Naive B cell (primary cell): ENCODE results near the gene SPAG9. TPM values are rescaled to one million over a fixed set of nuclear protein-coding genes. Genes with fewer than 3 reads are reported as not detected.

Source experiments
- ATAC-seq, 2 donors: fragments of 150-1000 bp; cut with Tn5 transposase; 2 replicates each; pipeline ENCODE4 v1.10.0; 2021; ENCODE audit warnings: low read depth in 2 of 2, mild to moderate bottlenecking in 2 of 2, moderate library complexity in 2 of 2
- DNase-seq: peaks from one replicate; pipeline ENCODE4 v3.0.0; 2022
- H3K27ac Mint-ChIP-seq, 6 donors: one replicate each; pipeline ENCODE4 v1.8.0; 2020 to 2022; ENCODE audit warnings: mild to moderate bottlenecking in 6 of 6, mixed read lengths in 6 of 6, moderate library complexity in 5 of 6, inconsistent platforms in 2 of 6
- H3K27me3 Mint-ChIP-seq, 3 donors: one replicate each; pipeline ENCODE4 v1.8.0; 2021 to 2022; ENCODE audit warnings: mixed read lengths in 3 of 3, mild to moderate bottlenecking in 1 of 3
- H3K36me3 Mint-ChIP-seq, 2 donors: one replicate each; pipeline ENCODE4 v1.8.0; 2020 to 2022; ENCODE audit warnings: mixed read lengths in 2 of 2, inconsistent platforms in 1 of 2, mild to moderate bottlenecking in 1 of 2
- H3K4me1 Mint-ChIP-seq, 3 donors: one replicate each; pipeline ENCODE4 v1.8.0; 2020 to 2022; ENCODE audit warnings: mixed read lengths in 3 of 3, inconsistent platforms in 1 of 3, mild to moderate bottlenecking in 1 of 3, moderate library complexity in 1 of 3
- H3K4me3 Mint-ChIP-seq, 8 donors: one replicate each; pipeline ENCODE4 v1.8.0; 2020 to 2022; ENCODE audit warnings: mild to moderate bottlenecking in 8 of 8, mixed read lengths in 8 of 8, moderate library complexity in 8 of 8, inconsistent platforms in 2 of 8
- H3K9me3 Mint-ChIP-seq, 7 donors: one replicate each; pipeline ENCODE4 v1.8.0; 2020 to 2022; ENCODE audit warnings: mixed read lengths in 7 of 7, mild to moderate bottlenecking in 5 of 7, inconsistent platforms in 2 of 7, moderate library complexity in 1 of 7
- polyA plus RNA-seq, 6 donors: library from polyadenylated mRNA; unstranded; fragments of 300-500 nt; fragmentation: Illumina TruSeq; gene quantifications; one replicate each; pipeline ENCODE4 v1.2.3, GENCODE V29; 2021; ENCODE audit warnings: low read depth in 6 of 6

SPAG9 gene
- polyA plus RNA-seq, 6 donors from 2014 or later, result 1.9 to 7.2 (median 5.2) TPM

DNA sequence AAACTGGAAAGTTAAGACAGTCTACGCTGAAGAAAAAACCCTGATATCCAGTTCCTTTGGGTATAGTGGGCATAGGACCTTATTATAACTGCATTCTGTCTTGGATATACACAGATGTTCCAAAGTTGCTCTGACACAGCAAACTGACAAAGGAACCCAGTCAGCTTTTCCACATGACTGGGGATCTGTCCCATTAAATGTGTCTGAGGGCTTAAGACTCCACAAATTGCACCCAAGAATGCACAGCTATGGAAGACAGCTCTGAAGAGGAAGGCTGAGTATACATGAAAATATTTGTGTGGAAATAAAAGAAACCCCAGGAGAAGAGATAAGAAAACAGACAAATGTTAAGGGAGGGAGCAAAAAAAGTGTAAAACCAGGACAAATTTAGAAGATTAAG lies 114.1 kb downstream of the SPAG9 start:
- H3K4me1 Mint-ChIP-seq, result peaks cover 0 to 4% (median 0%) of the 10 kb centered on the region in 3 donors
- no peak overlapping the region for H3K27ac Mint-ChIP-seq
- H3K4me3 Mint-ChIP-seq, result no peak overlapping the region
- peaks cover 4 to 28% of the 10 kb centered on the region in 2 donors for H3K36me3 Mint-ChIP-seq
- H3K9me3 Mint-ChIP-seq, result no peaks in the 10 kb centered on the region
- no peaks in the 10 kb centered on the region for H3K27me3 Mint-ChIP-seq
- ATAC-seq, result no peak
- DNase-seq, result no peak

DNA sequence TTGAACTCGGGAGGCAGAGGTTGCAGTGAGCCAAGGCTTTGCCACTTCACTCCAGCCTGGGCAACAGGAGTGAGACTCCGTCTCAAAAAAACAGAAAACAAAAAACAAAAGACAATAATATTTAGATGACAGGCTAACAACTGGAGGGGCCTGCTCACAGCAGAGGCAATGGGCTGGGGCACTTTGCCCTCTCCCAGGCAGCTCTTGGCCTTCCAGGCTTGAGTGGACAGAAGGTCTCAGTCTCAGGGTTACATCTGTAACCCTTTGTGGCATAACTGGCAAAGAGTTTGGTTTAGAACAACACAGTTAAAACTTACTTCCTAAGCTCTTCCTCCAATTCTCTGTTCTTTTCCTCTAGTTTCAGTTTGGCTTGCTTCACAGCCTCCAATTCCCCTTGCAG lies 114.9 kb downstream of the SPAG9 start:
- ATAC-seq, result no peak
- Mint-ChIP-seq H3K4me3 (no peak overlapping the region), H3K4me1 (peaks cover 0 to 4% (median 0%) of the 10 kb centered on the region in 3 donors), H3K27me3 (no peaks in the 10 kb centered on the region), H3K36me3 (peaks cover 7 to 24% of the 10 kb centered on the region in 2 donors), H3K9me3 (no peaks in the 10 kb centered on the region), H3K27ac (peak overlapping the region in 3 of 6 donors; percentile 0 to 7 (median 0))
- DNase-seq, result no peak

- H3K4me3 Mint-ChIP-seq, result no peak overlapping the region
- ATAC-seq (no peak), DNase-seq (no peak)
- H3K36me3 Mint-ChIP-seq, result peaks cover 6 to 16% of the 10 kb centered on the region in 2 donors
- H3K27me3 Mint-ChIP-seq, result no peaks in the 10 kb centered on the region
- no peak overlapping the region for H3K27ac Mint-ChIP-seq
- no peaks in the 10 kb centered on the region for H3K4me1 Mint-ChIP-seq
- no peaks in the 10 kb centered on the region for H3K9me3 Mint-ChIP-seq
Measured at GRCh38 chr17:51004249-51004648, 116.4 kb downstream of the SPAG9 start.

DNA sequence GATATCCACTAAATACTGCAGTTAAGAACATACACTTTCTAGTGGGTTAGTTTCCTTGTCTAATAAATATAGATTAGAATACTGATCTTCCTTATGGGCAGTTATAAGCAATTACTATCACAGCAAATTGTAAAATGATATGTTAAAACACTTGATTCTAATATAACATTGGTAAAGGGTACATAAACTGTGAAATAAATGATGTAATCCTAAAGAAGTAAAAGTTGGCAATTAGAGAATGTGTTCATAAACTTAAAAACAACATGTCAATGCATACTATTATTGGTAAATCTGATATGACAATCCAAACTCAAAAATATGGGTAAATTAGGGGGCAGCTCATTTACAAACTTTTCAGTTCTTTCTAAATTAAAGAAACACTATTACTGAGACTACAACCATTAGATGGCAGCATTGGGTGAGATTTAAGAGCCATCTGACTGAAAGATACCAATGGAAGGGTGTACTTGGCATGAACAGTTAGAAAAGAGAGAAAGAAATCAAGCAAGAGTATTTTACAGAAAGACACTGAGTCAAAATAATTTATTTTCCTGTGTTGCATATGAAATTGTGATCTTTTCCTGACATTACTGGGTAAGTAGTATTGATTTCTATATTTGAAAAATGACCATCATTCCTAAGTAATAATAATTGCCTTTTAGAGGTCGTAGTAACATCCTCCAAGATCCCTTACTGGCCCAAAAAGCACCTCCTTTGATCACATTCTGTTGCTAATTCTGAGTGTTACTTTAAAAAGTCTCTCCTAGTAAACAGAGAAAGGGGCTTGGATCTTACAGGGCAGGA lies 119.6 kb downstream of the SPAG9 start:
- Mint-ChIP-seq H3K4me3 (no peak overlapping the region), H3K4me1 (no peaks in the 10 kb centered on the region), H3K9me3 (no peaks in the 10 kb centered on the region)

GRCh38 chr17:50995668-50996067 lies 125.0 kb downstream of the SPAG9 start:
- no peak for ATAC-seq
- DNase-seq, result no peak
- Mint-ChIP-seq H3K4me1 (no peaks in the 10 kb centered on the region), H3K4me3 (no peak overlapping the region), H3K36me3 (peaks cover 22 to 27% of the 10 kb centered on the region in 2 donors), H3K9me3 (no peaks in the 10 kb centered on the region), H3K27me3 (no peaks in the 10 kb centered on the region), H3K27ac (no peak overlapping the region)

More for the DNA sequence above, 119.6 kb downstream of the SPAG9 start:
- DNase-seq (peak; percentile 55), ATAC-seq (peak; percentile 70 to 80)
- no peak overlapping the region for H3K27ac Mint-ChIP-seq
- H3K36me3 Mint-ChIP-seq, result peaks cover 11 to 12% of the 10 kb centered on the region in 2 donors
- no peaks in the 10 kb centered on the region for H3K27me3 Mint-ChIP-seq

GRCh38 chr17:50993544-50993943 lies 127.1 kb downstream of the SPAG9 start:
- Mint-ChIP-seq H3K4me3 (no peak overlapping the region), H3K4me1 (no peaks in the 10 kb centered on the region), H3K9me3 (no peaks in the 10 kb centered on the region), H3K27ac (peak overlapping the region in 1 of 6 donors; percentile 5), H3K27me3 (no peaks in the 10 kb centered on the region), H3K36me3 (peaks cover 30 to 31% of the 10 kb centered on the region in 2 donors)
- DNase-seq, result no peak
- no peak for ATAC-seq

DNA sequence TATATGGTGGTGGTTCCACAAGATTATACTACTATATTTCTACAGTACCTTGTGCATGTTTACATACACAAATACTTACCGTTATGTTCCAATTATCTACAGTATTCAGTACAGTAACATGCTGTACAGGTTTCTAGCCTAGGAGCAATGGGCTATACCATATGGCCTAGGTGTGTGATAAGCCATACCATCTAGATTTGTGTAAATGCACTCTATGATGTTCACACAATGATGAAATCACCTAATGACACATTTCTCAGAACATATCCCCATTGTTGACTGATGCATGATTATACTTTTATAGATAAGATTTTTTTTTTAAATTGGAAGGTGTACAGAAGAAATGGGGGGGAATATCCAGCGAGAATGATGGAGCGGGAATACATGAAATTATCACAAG lies 131.5 kb downstream of the SPAG9 start:
- Mint-ChIP-seq H3K9me3 (no peaks in the 10 kb centered on the region), H3K36me3 (peaks cover 26 to 32% of the 10 kb centered on the region in 2 donors), H3K4me1 (no peaks in the 10 kb centered on the region), H3K4me3 (no peak overlapping the region), H3K27ac (no peak overlapping the region), H3K27me3 (no peaks in the 10 kb centered on the region)
- no peak for ATAC-seq
- no peak for DNase-seq

DNA sequence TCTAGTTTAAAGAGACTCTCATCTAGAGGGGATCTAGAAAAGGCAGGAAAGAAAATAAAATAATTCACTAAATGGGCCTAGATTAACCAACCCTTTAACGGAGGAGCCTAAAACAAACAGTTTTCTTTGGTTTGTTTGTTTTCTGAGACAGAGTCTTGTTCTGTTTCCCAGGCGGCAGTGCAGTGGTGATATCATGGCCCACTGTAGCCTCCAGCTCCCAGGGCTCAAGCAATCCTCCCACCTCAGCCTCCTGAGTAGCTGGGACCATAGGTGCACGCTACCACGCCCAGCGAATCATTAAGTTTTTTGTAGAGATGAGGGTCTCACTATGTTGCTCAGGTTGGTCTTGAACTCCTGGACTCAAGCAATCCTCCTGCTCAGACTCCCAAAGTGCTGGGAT lies 132.2 kb downstream of the SPAG9 start:
- H3K4me3 Mint-ChIP-seq, result no peak overlapping the region
- DNase-seq (no peak), ATAC-seq (no peak)
- no peak overlapping the region for H3K27ac Mint-ChIP-seq
- H3K9me3 Mint-ChIP-seq, result no peaks in the 10 kb centered on the region
- H3K27me3 Mint-ChIP-seq, result no peaks in the 10 kb centered on the region
- peaks cover 18 to 27% of the 10 kb centered on the region in 2 donors for H3K36me3 Mint-ChIP-seq
- H3K4me1 Mint-ChIP-seq, result no peaks in the 10 kb centered on the region

DNA sequence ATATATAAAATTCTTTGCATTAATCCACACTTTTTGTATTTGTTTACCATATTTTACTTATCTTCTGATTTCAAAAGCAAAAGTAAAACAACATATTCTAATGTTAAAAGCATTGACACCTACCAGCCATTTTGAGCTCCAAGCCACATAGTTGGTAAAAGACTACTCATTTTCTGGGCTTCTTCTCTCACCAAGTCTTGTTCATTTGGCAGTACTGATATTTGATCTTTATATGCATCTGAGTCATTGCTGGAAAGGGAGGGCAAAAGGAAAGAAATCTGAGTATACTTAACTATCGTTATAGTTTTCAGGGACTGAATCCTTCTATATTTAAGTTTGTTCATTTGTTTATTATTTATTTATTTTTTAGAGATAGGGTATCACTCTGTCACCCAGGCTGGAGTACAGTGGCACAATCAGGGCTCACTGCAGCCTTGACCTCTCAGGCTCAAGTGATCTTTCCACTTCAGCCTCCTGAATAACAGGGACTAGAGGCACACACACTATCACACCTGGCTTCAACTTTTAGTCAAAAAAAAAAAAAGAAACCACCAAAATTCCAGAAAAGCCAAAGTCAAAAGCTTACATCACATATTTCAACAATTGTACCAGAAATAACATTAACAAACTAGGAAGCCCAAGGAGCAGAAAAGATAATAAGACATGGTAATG lies 133.5 kb downstream of the SPAG9 start:
- peak overlapping the region in 1 of 6 donors; percentile 13 for H3K27ac Mint-ChIP-seq
- no peak for DNase-seq
- H3K4me3 Mint-ChIP-seq, result no peak overlapping the region
- ATAC-seq, result no peak
- H3K9me3 Mint-ChIP-seq, result no peaks in the 10 kb centered on the region
- H3K4me1 Mint-ChIP-seq, result no peaks in the 10 kb centered on the region
- no peaks in the 10 kb centered on the region for H3K27me3 Mint-ChIP-seq
- peaks cover 16 to 22% of the 10 kb centered on the region in 2 donors for H3K36me3 Mint-ChIP-seq

DNA sequence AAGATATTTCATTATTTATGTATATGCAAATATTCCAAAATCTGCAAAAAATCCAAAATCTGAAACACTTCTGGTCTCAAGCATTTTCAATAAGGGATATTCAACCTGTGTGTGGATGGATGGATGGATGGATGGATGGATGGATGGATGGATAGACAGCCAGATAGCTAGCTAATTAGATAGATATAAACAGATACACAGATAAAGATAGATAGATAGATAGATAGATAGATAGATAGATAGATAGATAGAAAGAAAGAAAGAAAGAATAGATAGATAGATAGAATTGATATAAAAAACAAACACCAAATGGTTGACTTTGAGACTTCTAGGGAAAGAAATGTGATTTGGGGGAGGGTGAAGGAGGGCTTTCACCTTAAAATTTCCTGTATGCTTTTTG lies 139.4 kb downstream of the SPAG9 start:
- H3K27me3 Mint-ChIP-seq, result no peaks in the 10 kb centered on the region
- ATAC-seq (no peak), DNase-seq (no peak)
- H3K27ac Mint-ChIP-seq, result no peak overlapping the region
- peaks cover 19 to 29% of the 10 kb centered on the region in 2 donors for H3K36me3 Mint-ChIP-seq
- no peaks in the 10 kb centered on the region for H3K4me1 Mint-ChIP-seq
- H3K4me3 Mint-ChIP-seq, result no peak overlapping the region
- no peaks in the 10 kb centered on the region for H3K9me3 Mint-ChIP-seq

DNA sequence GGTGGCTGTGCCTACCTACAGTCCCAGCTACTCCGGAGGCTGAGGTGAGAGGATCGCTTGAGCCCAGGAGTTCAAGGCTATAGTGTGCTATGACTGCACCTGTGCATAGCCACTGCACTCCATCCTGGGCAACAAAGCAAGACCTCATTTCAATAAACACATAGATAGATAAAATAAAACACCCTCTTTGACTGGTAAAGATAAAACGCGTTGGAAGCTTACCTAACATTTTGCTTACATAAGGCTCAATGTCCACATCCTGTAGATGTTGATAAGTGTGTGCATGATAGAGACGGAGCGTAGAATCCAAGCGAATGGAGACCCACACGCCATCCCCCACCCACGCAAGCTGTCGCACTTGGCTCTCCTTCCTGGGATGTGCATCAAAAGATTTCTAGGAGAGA lies 141.1 kb downstream of the SPAG9 start:
- peaks cover 19 to 30% of the 10 kb centered on the region in 2 donors for H3K36me3 Mint-ChIP-seq
- no peaks in the 10 kb centered on the region for H3K27me3 Mint-ChIP-seq
- H3K27ac Mint-ChIP-seq, result peak overlapping the region in 1 of 6 donors; percentile 15

DNA sequence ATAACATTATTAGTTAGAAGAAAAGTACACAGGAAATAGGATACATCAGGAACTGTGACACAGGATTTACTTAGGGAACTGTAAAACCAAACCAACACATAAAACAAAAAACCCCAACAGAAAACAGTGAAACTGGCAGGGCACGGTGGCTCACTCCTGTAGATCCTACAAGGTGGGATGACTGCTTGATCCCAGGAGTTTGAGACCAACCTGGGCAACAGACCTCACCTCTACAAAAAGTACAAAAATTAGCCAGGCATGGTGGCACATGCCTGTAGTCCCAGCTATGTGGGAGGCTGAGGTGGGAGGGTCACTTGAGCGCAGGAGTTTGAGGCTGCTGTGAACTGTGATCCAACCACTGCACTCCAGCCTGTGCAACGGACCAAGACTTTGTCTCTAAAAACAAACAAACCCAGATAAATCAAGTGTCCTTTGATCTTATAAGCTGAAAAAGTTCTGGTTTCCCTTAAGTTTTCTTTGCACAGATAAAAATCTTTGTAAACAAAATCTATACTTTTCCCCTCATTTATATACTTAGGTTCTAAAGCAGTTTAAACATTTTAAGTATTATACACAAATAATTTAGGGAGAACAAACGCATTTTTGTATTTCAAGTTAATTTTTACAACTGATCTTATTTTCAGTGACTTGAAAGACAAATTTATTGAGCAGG lies 143.0 kb downstream of the SPAG9 start:
- H3K9me3 Mint-ChIP-seq, result no peaks in the 10 kb centered on the region
- peaks cover 0 to 5% (median 0%) of the 10 kb centered on the region in 3 donors for H3K4me1 Mint-ChIP-seq
- no peaks in the 10 kb centered on the region for H3K27me3 Mint-ChIP-seq
- no peak for DNase-seq
- peaks cover 19 to 30% of the 10 kb centered on the region in 2 donors for H3K36me3 Mint-ChIP-seq
- no peak overlapping the region for H3K4me3 Mint-ChIP-seq
- H3K27ac Mint-ChIP-seq, result no peak overlapping the region
- no peak for ATAC-seq

More for the DNA sequence above, 141.1 kb downstream of the SPAG9 start:
- H3K4me1 Mint-ChIP-seq, result no peaks in the 10 kb centered on the region
- no peaks in the 10 kb centered on the region for H3K9me3 Mint-ChIP-seq
- ATAC-seq (no peak), DNase-seq (no peak)
- H3K4me3 Mint-ChIP-seq, result no peak overlapping the region

DNA sequence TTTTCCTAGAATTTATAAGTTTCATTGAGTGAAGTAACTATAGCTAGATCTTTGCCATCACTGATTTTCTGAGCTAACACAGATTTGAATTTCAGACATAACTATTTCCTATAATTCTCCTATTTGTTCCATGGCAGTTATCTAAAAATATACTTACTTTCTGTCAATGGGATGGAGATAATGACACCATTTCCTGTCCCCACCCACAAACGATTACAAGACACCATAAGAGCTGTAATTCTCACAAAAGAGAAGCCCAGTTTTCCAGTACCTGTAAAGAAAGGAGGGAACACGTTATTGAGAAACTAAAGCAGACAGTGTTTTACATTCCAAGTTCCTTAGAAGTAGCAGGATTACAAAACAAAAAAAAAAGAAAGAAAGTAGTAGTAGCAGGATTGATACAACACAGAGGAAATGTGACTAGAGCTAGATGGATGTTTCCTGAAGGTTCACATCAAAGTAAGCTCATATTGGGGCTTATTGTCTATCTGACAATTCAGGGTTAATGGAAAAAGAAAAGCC lies 143.7 kb downstream of the SPAG9 start:
- no peak for DNase-seq
- H3K27ac Mint-ChIP-seq, result peak overlapping the region in 2 of 6 donors; percentile 53 to 71
- peaks cover 19 to 28% of the 10 kb centered on the region in 2 donors for H3K36me3 Mint-ChIP-seq
- H3K27me3 Mint-ChIP-seq, result no peaks in the 10 kb centered on the region
- peaks cover 0 to 5% (median 0%) of the 10 kb centered on the region in 3 donors for H3K4me1 Mint-ChIP-seq
- H3K9me3 Mint-ChIP-seq, result no peaks in the 10 kb centered on the region
- ATAC-seq, result no peak
- H3K4me3 Mint-ChIP-seq, result no peak overlapping the region
